Measurements from ENCODE around the gene MEF2C. TPM values are rescaled to one million over a fixed set of nuclear protein-coding genes. Genes with fewer than 3 reads are reported as not detected.

The MEF2C gene
- polyA plus RNA-seq, 3 donors: 32.0 to 89.3 (median 88.3) TPM

- Histone ChIP-seq H3K36me3 (replicated peaks in 1 of 2; ENCODE audit: control insufficient read depth in 1 of 2, insufficient read depth in 2 of 2, low read length in 2 of 2) (peaks cover 7 to 11% of the 10 kb centered on the region in 2 donors), H4K20me1 (ENCODE audit: insufficient read depth, low read length) (peaks cover 21% of the 10 kb centered on the region), H3K4me2 (replicated peaks; ENCODE audit: extremely low read depth, low read length, poor library complexity, severe bottlenecking) (no peak overlapping the region), H3K9me3 (replicated peaks in 1 of 2; ENCODE audit: control insufficient read depth in 1 of 2, insufficient read depth in 1 of 2, low read length in 2 of 2) (no peaks in the 10 kb centered on the region), H3K27ac (ENCODE audit: low read depth in 1 of 2, low read length in 2 of 2) (no peak overlapping the region), H3K4me1 (ENCODE audit: control insufficient read depth in 1 of 2, insufficient read depth in 2 of 2, low read length in 2 of 2) (peaks cover 7 to 14% of the 10 kb centered on the region in 2 donors), H3K9ac (ENCODE audit: insufficient read depth, low read length, poor library complexity, severe bottlenecking) (no peak overlapping the region), H3K27me3 (ENCODE audit: control insufficient read depth in 2 of 2, insufficient read depth in 2 of 2, low read length in 2 of 2) (no peaks in the 10 kb centered on the region), H3K79me2 (ENCODE audit: insufficient read depth, low read length) (peaks cover 38% of the 10 kb centered on the region), H2AFZ (ENCODE audit: insufficient read depth, low read depth, low read length, poor library complexity, severe bottlenecking) (no peak overlapping the region), H3K4me3 (replicated peaks in 1 of 3; ENCODE audit: low read depth in 2 of 3, low read length in 3 of 3) (no peak overlapping the region)
- Mint-ChIP-seq H3K27ac (no peak overlapping the region), H3K27me3 (ENCODE audit: low read depth in 3 of 3) (peaks cover 0 to 3% (median 0%) of the 10 kb centered on the region in 3 donors), H3K4me1 (peaks cover 27% of the 10 kb centered on the region), H3K9me3 (no peaks in the 10 kb centered on the region), H3K4me3 (no peak overlapping the region), H3K36me3 (peaks cover 21 to 27% of the 10 kb centered on the region in 2 donors)
- intact Hi-C loops (cut with micrococcal nuclease): no loop called here
- no peak for TF ChIP-seq CTCF (IDR thresholded peaks at IDR 0.05)
- no peak for DNase-seq
Measured at GRCh38 chr5:88840495-88840894, 42.5 kb downstream of the MEF2C start.

- H3K4me3 ChIP-seq (replicated peaks in 1 of 3; ENCODE audit: low read depth in 2 of 3, low read length in 3 of 3): no peak overlapping the region
- no peak overlapping the region for H3K4me3 Mint-ChIP-seq
- H3K27ac Mint-ChIP-seq: no peak overlapping the region
- H3K27ac ChIP-seq (ENCODE audit: low read depth in 1 of 2, low read length in 2 of 2): no peak overlapping the region
- no peak overlapping the region for H3K9ac ChIP-seq (ENCODE audit: insufficient read depth, low read length, poor library complexity, severe bottlenecking)
- WGBS (ENCODE audit: insufficient coverage): 60% methylated on average over 1 of the region's 4 CpGs
- peaks cover 0 to 2% (median 0%) of the 10 kb centered on the region in 7 donors for H3K9me3 Mint-ChIP-seq
- H3K4me2 ChIP-seq (replicated peaks; ENCODE audit: extremely low read depth, low read length, poor library complexity, severe bottlenecking): no peak overlapping the region
- DNase-seq: no peak
- H3K36me3 Mint-ChIP-seq: peaks cover 22 to 34% of the 10 kb centered on the region in 2 donors
- H3K4me1 Mint-ChIP-seq: peaks cover 23% of the 10 kb centered on the region
- peaks cover 8% of the 10 kb centered on the region in 2 donors for H3K4me1 ChIP-seq (ENCODE audit: control insufficient read depth in 1 of 2, insufficient read depth in 2 of 2, low read length in 2 of 2)
- peaks cover 31% of the 10 kb centered on the region for H3K79me2 ChIP-seq (ENCODE audit: insufficient read depth, low read length)
- H2AFZ ChIP-seq (ENCODE audit: insufficient read depth, low read depth, low read length, poor library complexity, severe bottlenecking): no peak overlapping the region
- intact Hi-C loops (cut with micrococcal nuclease): no loop called here
- H3K9me3 ChIP-seq (replicated peaks in 1 of 2; ENCODE audit: control insufficient read depth in 1 of 2, insufficient read depth in 1 of 2, low read length in 2 of 2): no peaks in the 10 kb centered on the region
- H3K27me3 Mint-ChIP-seq (ENCODE audit: low read depth in 3 of 3): peaks cover 0 to 3% (median 0%) of the 10 kb centered on the region in 3 donors
- TF ChIP-seq CTCF (IDR thresholded peaks at IDR 0.05): no peak
- peaks cover 19% of the 10 kb centered on the region for H4K20me1 ChIP-seq (ENCODE audit: insufficient read depth, low read length)
- H3K27me3 ChIP-seq (ENCODE audit: control insufficient read depth in 2 of 2, insufficient read depth in 2 of 2, low read length in 2 of 2): no peaks in the 10 kb centered on the region
- H3K36me3 ChIP-seq (replicated peaks in 1 of 2; ENCODE audit: control insufficient read depth in 1 of 2, insufficient read depth in 2 of 2, low read length in 2 of 2): peaks cover 7 to 14% of the 10 kb centered on the region in 2 donors
Measured at GRCh38 chr5:88839238-88839637, 43.7 kb downstream of the MEF2C start.

Measured in CD14-positive monocyte (primary cell).